Glutamatergic neuron (in vitro differentiated cells): Measurements from ENCODE around the gene CAMTA1. TPM values are rescaled to one million over a fixed set of nuclear protein-coding genes. Genes with fewer than 3 reads are reported as not detected.

Experiments
- DNase-seq: peaks from one replicate; pipeline ENCODE4 v3.0.0; 2022
- H3K27ac Mint-ChIP-seq: one replicate; pipeline ENCODE4 v1.8.0; 2020; ENCODE audit warnings: mild to moderate bottlenecking, mixed read lengths, inconsistent platforms; ENCODE audit not compliant: unreplicated experiment
- H3K27me3 Mint-ChIP-seq: one replicate; pipeline ENCODE4 v1.8.0; 2020; ENCODE audit warnings: mild to moderate bottlenecking, moderate library complexity, mixed read lengths, inconsistent platforms; ENCODE audit not compliant: unreplicated experiment
- H3K36me3 Mint-ChIP-seq: one replicate; pipeline ENCODE4 v1.8.0; 2020; ENCODE audit warnings: mild to moderate bottlenecking, mixed read lengths, inconsistent platforms; ENCODE audit not compliant: unreplicated experiment
- H3K4me1 Mint-ChIP-seq: one replicate; pipeline ENCODE4 v1.8.0; 2020; ENCODE audit warnings: mild to moderate bottlenecking, low read depth, mixed read lengths, inconsistent platforms; ENCODE audit not compliant: unreplicated experiment
- H3K4me3 Mint-ChIP-seq: one replicate; pipeline ENCODE4 v1.8.0; 2020; ENCODE audit warnings: mild to moderate bottlenecking, mixed read lengths, inconsistent platforms; ENCODE audit not compliant: unreplicated experiment
- H3K9me3 Mint-ChIP-seq: one replicate; pipeline ENCODE4 v1.8.0; 2020; ENCODE audit warnings: mild to moderate bottlenecking, moderate library complexity, mixed read lengths, inconsistent platforms; ENCODE audit not compliant: unreplicated experiment
- CTCF ChIP-seq: fragments of 200-600 bp; sonication (generic); IDR thresholded peaks from one replicate; pipeline ENCODE4 v1.5.0; 2021; ENCODE audit not compliant: partially characterized antibody, unreplicated experiment
- total RNA-seq: library from RNA; stranded (reverse); fragmentation: NEBNext Ultra II Directional; extraction: Animal tissue kit (Norgen Biotek cat#: 25700); gene quantifications from one replicate; pipeline ENCODE4 v1.2.1, GENCODE V29; 2021; ENCODE audit not compliant: unreplicated experiment

CAMTA1 gene
- total RNA-seq, 1 donor from 2014 or later, result 77.2 TPM

GRCh38 chr1:7250597-7251453 is 465.6 kb downstream of the CAMTA1 start:
- H3K27ac Mint-ChIP-seq, result peak overlapping the region; percentile 28
- H3K4me3 Mint-ChIP-seq, result no peak overlapping the region
- peaks cover 11% of the 10 kb centered on the region for H3K4me1 Mint-ChIP-seq
- DNase-seq, result no peak
- no peaks in the 10 kb centered on the region for H3K36me3 Mint-ChIP-seq
- peaks cover 7% of the 10 kb centered on the region for H3K9me3 Mint-ChIP-seq
- peaks cover 4% of the 10 kb centered on the region for H3K27me3 Mint-ChIP-seq
- no peak for TF ChIP-seq CTCF

DNA sequence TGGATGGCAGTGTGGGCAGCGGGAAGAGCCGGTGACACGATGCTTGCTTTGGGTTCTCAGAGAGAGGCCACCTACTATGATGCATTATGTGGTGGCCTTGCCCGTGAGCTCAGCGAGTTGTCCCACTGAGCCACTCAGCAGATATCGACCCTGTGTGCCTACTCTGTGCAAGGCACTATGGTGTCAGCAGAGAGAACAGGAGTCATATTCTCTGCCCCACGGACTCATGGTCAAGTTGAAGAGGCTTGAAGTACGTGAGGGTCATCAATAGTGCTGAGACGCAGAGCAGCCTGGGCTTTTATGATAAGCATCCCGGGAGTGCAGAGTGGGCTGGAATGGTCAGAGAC is 466.2 kb downstream of the CAMTA1 start:
- no peak for TF ChIP-seq CTCF
- DNase-seq, result no peak
- Mint-ChIP-seq H3K27ac (peak overlapping the region; percentile 28), H3K4me1 (peaks cover 11% of the 10 kb centered on the region), H3K27me3 (peaks cover 4% of the 10 kb centered on the region), H3K36me3 (no peaks in the 10 kb centered on the region), H3K4me3 (no peak overlapping the region), H3K9me3 (peaks cover 7% of the 10 kb centered on the region)

DNA sequence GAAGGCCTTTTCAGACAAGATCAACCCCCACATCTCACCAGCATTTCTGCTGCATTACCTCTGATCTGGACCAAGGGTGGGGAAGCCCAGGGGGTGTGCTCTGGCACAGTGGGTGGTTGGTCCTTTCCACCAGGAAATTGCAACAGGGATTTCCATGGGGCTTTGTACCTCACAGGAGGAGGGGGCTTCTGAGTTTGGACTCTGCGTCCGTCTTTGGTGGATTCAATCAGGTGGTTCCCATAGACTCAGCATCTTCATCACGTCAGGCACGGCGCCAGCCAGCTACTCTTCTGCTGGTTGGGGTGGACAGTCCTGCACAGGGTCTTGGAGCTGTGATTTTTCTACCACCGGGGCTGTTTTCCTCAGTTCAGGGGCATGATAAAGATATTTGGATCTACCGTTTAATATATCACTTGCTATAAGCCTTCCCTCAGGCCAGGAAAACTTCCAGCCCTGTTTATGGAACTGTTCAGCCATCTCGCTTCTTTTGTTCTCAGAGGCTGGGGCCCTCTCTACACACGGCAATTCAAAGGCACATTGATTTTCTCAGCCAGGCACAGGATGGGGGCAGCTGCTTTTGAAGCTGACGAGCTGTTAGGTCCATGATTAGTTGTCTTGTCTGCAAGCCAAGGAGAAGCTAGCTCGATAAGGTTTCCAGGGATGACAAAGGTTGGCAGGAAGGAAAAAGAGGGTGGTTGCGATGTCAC is 467.3 kb downstream of the CAMTA1 start:
- Mint-ChIP-seq H3K4me3 (peak overlapping the region; percentile 43), H3K4me1 (peaks cover 12% of the 10 kb centered on the region), H3K27me3 (peaks cover 4% of the 10 kb centered on the region), H3K36me3 (no peaks in the 10 kb centered on the region), H3K9me3 (peaks cover 5% of the 10 kb centered on the region), H3K27ac (peak overlapping the region; percentile 60)
- no peak for TF ChIP-seq CTCF
- no peak for DNase-seq

DNA sequence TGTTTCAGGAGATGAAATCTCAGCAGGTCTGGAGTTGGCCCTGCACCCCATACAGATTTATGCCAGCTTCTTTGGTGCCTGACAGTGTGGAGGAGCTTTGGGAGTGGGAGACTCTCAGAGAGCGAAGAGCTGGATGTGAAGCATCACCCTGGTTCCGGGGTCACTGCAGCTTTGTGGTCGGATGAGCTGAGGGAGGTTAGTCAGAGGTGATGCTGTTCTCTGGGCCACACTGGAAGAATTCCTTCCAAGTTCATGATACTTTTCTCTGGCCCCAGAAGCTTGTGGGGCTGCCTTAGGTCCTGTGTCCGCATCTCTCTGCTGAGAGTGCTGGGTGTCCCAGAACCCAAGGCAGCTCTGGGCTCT is 467.8 kb downstream of the CAMTA1 start:
- Mint-ChIP-seq H3K36me3 (no peaks in the 10 kb centered on the region), H3K27me3 (peaks cover 4% of the 10 kb centered on the region), H3K4me3 (peak overlapping the region; percentile 43), H3K9me3 (peaks cover 4% of the 10 kb centered on the region), H3K27ac (peak overlapping the region; percentile 60), H3K4me1 (peaks cover 12% of the 10 kb centered on the region)
- TF ChIP-seq CTCF, result no peak
- no peak for DNase-seq
